Stomach (tissue), 4 donors: Measurements from ENCODE around the gene SNRNP48.

Source experiments
- CTCF ChIP-seq, 7 experiments: fragments of 450-650 bp in 4 of 7; fragments of 200-600 bp in 3 of 7; sonication (generic) in 3 of 7; IDR thresholded peaks; one replicate each; pipeline ENCODE4 v1.5.1; 2016 to 2019; ENCODE audit warnings: antibody characterized with exemption in 7 of 7, control low read depth in 2 of 7, mild to moderate bottlenecking in 1 of 7
- EP300 ChIP-seq: sonication (generic); formaldehyde crosslinking; IDR thresholded peaks from one replicate; pipeline ENCODE4 v1.6.1; 2017; ENCODE audit warnings: antibody characterized with exemption
- POLR2A ChIP-seq, 4 donors: fragments of 450-650 bp; IDR thresholded peaks; one replicate each; pipeline ENCODE4 v1.6.1; 2016; ENCODE audit warnings: antibody characterized with exemption in 4 of 4, control low read depth in 2 of 4, mild to moderate bottlenecking in 1 of 4, moderate library complexity in 1 of 4

- no peak for TF ChIP-seq CTCF (IDR thresholded peaks at IDR 0.05)
- no peak for TF ChIP-seq EP300
- TF ChIP-seq POLR2A (IDR thresholded peaks at IDR 0.05), result no peak
Measured at GRCh38 chr6:7555671-7556070, 34.3 kb upstream of the SNRNP48 start.
